ENCODE results near the gene GLYR1. TPM values are rescaled to one million over a fixed set of nuclear protein-coding genes. Genes with fewer than 3 reads are reported as not detected.

Gene GLYR1
- polyA plus RNA-seq, 1 donor (not counting 4 experiments of a cell fraction or from before 2014, with no cell fraction given): 42.6 TPM

GRCh38 chr16:4780235-4780634, 66.9 kb downstream of the GLYR1 start:
- H3K4me2 ChIP-seq (ENCODE audit: control insufficient read depth, extremely low read depth, insufficient read depth, low read depth, low read length): no peak overlapping the region
- no peak overlapping the region for H2AFZ ChIP-seq (ENCODE audit: control insufficient read depth, low read length)
- peaks cover 5% of the 10 kb centered on the region for H3K4me1 ChIP-seq (ENCODE audit: control insufficient read depth, extremely low read depth, insufficient read depth, low read length)
- dilution Hi-C loops (cut with MboI; ENCODE audit: extremely low pct_ligation_motif_present, low sequenced_read_pairs): no loop called here
- no peaks in the 10 kb centered on the region for H3K9me1 ChIP-seq (ENCODE audit: control insufficient read depth, extremely low read depth, insufficient read depth, low read length)
- no peaks in the 10 kb centered on the region for H3K27me3 ChIP-seq (ENCODE audit: control insufficient read depth, extremely low read depth, insufficient read depth, low read length)
- DNase-seq (ENCODE audit: low read depth, low spot score) (no peak), FAIRE-seq (no peak)
- no peaks in the 10 kb centered on the region for H3K79me2 ChIP-seq (ENCODE audit: control insufficient read depth, insufficient read depth, low read length)
- no peak overlapping the region for H3K27ac ChIP-seq (ENCODE audit: control insufficient read depth, insufficient read depth, low read length)
- H3K9ac ChIP-seq (ENCODE audit: control insufficient read depth, extremely low read depth, insufficient read depth, low read length): no peak overlapping the region
- no peaks in the 10 kb centered on the region for H3K36me3 ChIP-seq (ENCODE audit: control insufficient read depth in 2 of 2, extremely low read depth in 1 of 2, insufficient read depth in 2 of 2, low read length in 2 of 2)
- H3K4me3 ChIP-seq (ENCODE audit: control insufficient read depth in 2 of 3, extremely low read depth in 1 of 3, insufficient read depth in 2 of 3, low read depth in 1 of 3, low read length in 3 of 3): no peak overlapping the region
- no peaks in the 10 kb centered on the region for H4K20me1 ChIP-seq (ENCODE audit: control insufficient read depth, extremely low read depth, insufficient read depth, low read length)
- H3K9me3 ChIP-seq (ENCODE audit: control insufficient read depth, low read depth, low read length): no peaks in the 10 kb centered on the region
- TF ChIP-seq, protein P1, sequence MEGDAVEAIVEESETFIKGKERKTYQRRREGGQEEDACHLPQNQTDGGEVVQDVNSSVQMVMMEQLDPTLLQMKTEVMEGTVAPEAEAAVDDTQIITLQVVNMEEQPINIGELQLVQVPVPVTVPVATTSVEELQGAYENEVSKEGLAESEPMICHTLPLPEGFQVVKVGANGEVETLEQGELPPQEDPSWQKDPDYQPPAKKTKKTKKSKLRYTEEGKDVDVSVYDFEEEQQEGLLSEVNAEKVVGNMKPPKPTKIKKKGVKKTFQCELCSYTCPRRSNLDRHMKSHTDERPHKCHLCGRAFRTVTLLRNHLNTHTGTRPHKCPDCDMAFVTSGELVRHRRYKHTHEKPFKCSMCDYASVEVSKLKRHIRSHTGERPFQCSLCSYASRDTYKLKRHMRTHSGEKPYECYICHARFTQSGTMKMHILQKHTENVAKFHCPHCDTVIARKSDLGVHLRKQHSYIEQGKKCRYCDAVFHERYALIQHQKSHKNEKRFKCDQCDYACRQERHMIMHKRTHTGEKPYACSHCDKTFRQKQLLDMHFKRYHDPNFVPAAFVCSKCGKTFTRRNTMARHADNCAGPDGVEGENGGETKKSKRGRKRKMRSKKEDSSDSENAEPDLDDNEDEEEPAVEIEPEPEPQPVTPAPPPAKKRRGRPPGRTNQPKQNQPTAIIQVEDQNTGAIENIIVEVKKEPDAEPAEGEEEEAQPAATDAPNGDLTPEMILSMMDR (optimal IDR thresholded peaks at IDR 0.05 in 1 of 3, IDR thresholded peaks at IDR 0.05 in 1 of 3, conservative IDR thresholded peaks at IDR 0.05 in 1 of 3; ENCODE audit: extremely low read depth in 1 of 3, insufficient read depth in 2 of 3, low read length in 3 of 3): no peak
- no peak for TF ChIP-seq EZH2 (IDR thresholded peaks at IDR 0.05; ENCODE audit: low read length)

DNA sequence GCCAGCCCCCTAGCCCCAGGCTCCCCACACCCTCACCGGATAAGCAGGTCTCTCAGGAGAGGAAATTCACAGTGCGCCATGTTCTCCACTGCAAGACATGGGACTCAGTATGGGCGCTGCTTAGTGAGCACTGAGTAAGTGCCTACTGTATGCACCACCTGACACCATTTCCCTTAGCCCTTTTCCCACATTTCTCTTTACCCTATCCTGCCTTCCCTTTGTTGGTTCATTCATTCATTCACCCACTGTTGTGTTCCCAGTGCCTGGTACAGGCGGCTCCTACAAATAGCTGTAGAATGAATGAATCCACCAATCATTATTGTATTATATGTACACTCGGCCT, 69.1 kb downstream of the GLYR1 start:
- DNase-seq (ENCODE audit: low read depth, low spot score): no peak
- no peak for FAIRE-seq
- H3K4me1 ChIP-seq (ENCODE audit: control insufficient read depth, extremely low read depth, insufficient read depth, low read length): peaks cover 5% of the 10 kb centered on the region
- no peaks in the 10 kb centered on the region for H3K9me1 ChIP-seq (ENCODE audit: control insufficient read depth, extremely low read depth, insufficient read depth, low read length)
- no peaks in the 10 kb centered on the region for H4K20me1 ChIP-seq (ENCODE audit: control insufficient read depth, extremely low read depth, insufficient read depth, low read length)
- no peaks in the 10 kb centered on the region for H3K36me3 ChIP-seq (ENCODE audit: control insufficient read depth in 2 of 2, extremely low read depth in 1 of 2, insufficient read depth in 2 of 2, low read length in 2 of 2)
- TF ChIP-seq, protein P1 (optimal IDR thresholded peaks at IDR 0.05 in 1 of 3, IDR thresholded peaks at IDR 0.05 in 1 of 3, conservative IDR thresholded peaks at IDR 0.05 in 1 of 3; ENCODE audit: extremely low read depth in 1 of 3, insufficient read depth in 2 of 3, low read length in 3 of 3): no peak
- no peak for TF ChIP-seq EZH2 (IDR thresholded peaks at IDR 0.05; ENCODE audit: low read length)
- H3K9me3 ChIP-seq (ENCODE audit: control insufficient read depth, low read depth, low read length): no peaks in the 10 kb centered on the region
- dilution Hi-C loops (cut with MboI; ENCODE audit: extremely low pct_ligation_motif_present, low sequenced_read_pairs): no loop called here
- H2AFZ ChIP-seq (ENCODE audit: control insufficient read depth, low read length): no peak overlapping the region
- no peak overlapping the region for H3K4me3 ChIP-seq (ENCODE audit: control insufficient read depth in 2 of 3, extremely low read depth in 1 of 3, insufficient read depth in 2 of 3, low read depth in 1 of 3, low read length in 3 of 3)
- H3K27me3 ChIP-seq (ENCODE audit: control insufficient read depth, extremely low read depth, insufficient read depth, low read length): no peaks in the 10 kb centered on the region
- H3K9ac ChIP-seq (ENCODE audit: control insufficient read depth, extremely low read depth, insufficient read depth, low read length): no peak overlapping the region
- no peak overlapping the region for H3K27ac ChIP-seq (ENCODE audit: control insufficient read depth, insufficient read depth, low read length)
- H3K4me2 ChIP-seq (ENCODE audit: control insufficient read depth, extremely low read depth, insufficient read depth, low read depth, low read length): no peak overlapping the region
- H3K79me2 ChIP-seq (ENCODE audit: control insufficient read depth, insufficient read depth, low read length): no peaks in the 10 kb centered on the region
